Osteocyte (in vitro differentiated cells): ENCODE measurements around the gene LLCFC1. TPM values are rescaled to one million over a fixed set of nuclear protein-coding genes. Genes with fewer than 3 reads are reported as not detected.

ENCODE experiments used
- DNase-seq: peaks from one replicate; pipeline ENCODE4 v3.0.0; 2021; ENCODE audit warnings: mixed read lengths; ENCODE audit not compliant: unreplicated experiment; ENCODE audit errors: extremely low spot score
- H3K27ac Mint-ChIP-seq: one replicate; pipeline ENCODE4 v1.8.0; 2021; ENCODE audit warnings: mild to moderate bottlenecking, mixed read lengths; ENCODE audit not compliant: unreplicated experiment
- H3K27me3 Mint-ChIP-seq: one replicate; pipeline ENCODE4 v1.8.0; 2021; ENCODE audit warnings: mixed read lengths; ENCODE audit not compliant: unreplicated experiment
- H3K36me3 Mint-ChIP-seq: one replicate; pipeline ENCODE4 v1.8.0; 2021; ENCODE audit warnings: mixed read lengths; ENCODE audit not compliant: unreplicated experiment
- H3K4me1 Mint-ChIP-seq: one replicate; pipeline ENCODE4 v1.8.0; 2021; ENCODE audit warnings: mixed read lengths; ENCODE audit not compliant: unreplicated experiment
- H3K4me3 Mint-ChIP-seq: one replicate; pipeline ENCODE4 v1.8.0; 2021; ENCODE audit warnings: mild to moderate bottlenecking, moderate library complexity, mixed read lengths; ENCODE audit not compliant: unreplicated experiment
- H3K9me3 Mint-ChIP-seq: one replicate; pipeline ENCODE4 v1.8.0; 2021; ENCODE audit warnings: mixed read lengths; ENCODE audit not compliant: unreplicated experiment
- CTCF ChIP-seq: fragments of 200-600 bp; sonication (generic); IDR thresholded peaks from 2 replicates; pipeline ENCODE4 v1.5.0; 2021; ENCODE audit warnings: antibody characterized with exemption, mild to moderate bottlenecking, moderate library complexity
- total RNA-seq: library from RNA; stranded (reverse); gene quantifications from 2 replicates; pipeline ENCODE4 v1.2.1, GENCODE V29; 2021

The LLCFC1 gene
- total RNA-seq, 1 donor from 2014 or later: not detected

GRCh38 chr7:142983825-142984224, 44.5 kb downstream of the LLCFC1 start:
- Mint-ChIP-seq H3K27ac (no peak overlapping the region), H3K4me3 (no peak overlapping the region), H3K9me3 (peaks cover 13% of the 10 kb centered on the region), H3K4me1 (no peaks in the 10 kb centered on the region), H3K36me3 (no peaks in the 10 kb centered on the region), H3K27me3 (peaks cover 6% of the 10 kb centered on the region)
- TF ChIP-seq CTCF: no peak
- no peak for DNase-seq

- Mint-ChIP-seq H3K9me3 (peaks cover 13% of the 10 kb centered on the region), H3K36me3 (no peaks in the 10 kb centered on the region), H3K4me3 (no peak overlapping the region), H3K4me1 (no peaks in the 10 kb centered on the region), H3K27ac (no peak overlapping the region), H3K27me3 (peaks cover 6% of the 10 kb centered on the region)
- DNase-seq: no peak
- no peak for TF ChIP-seq CTCF
Measured at GRCh38 chr7:142984297-142984696, 45.0 kb downstream of the LLCFC1 start.

Other genes starting within 250 kb of the LLCFC1 start
- gene PRSS1, start 190.0 kb upstream of the LLCFC1 start, total RNA-seq: not detected in 2 replicates
- not detected in 2 replicates for gene PRSS2, start 168.5 kb upstream of the LLCFC1 start, total RNA-seq
- gene EPHB6, start 84.4 kb upstream of the LLCFC1 start, total RNA-seq: 13.7 and 14.7 TPM in 2 replicates
- not detected in 2 replicates for gene TRPV6, start 53.7 kb upstream of the LLCFC1 start, total RNA-seq
- gene TRPV5, start 5.7 kb upstream of the LLCFC1 start, total RNA-seq: not detected in 2 replicates
- gene KEL, start 22.9 kb downstream of the LLCFC1 start, total RNA-seq: 0.50 and 1.5 TPM in 2 replicates
- gene OR9A2, start 87.6 kb downstream of the LLCFC1 start, total RNA-seq: not detected in 2 replicates
- not detected in 2 replicates for gene OR6V1, start 112.9 kb downstream of the LLCFC1 start, total RNA-seq
- gene PIP, start 192.6 kb downstream of the LLCFC1 start, total RNA-seq: not detected in 2 replicates
- not detected in 2 replicates for gene TAS2R39, start 243.9 kb downstream of the LLCFC1 start, total RNA-seq